ENCODE measurements around the gene PIEZO2.

The PIEZO2 gene

GRCh38 chr18:11077548-11078187, 71.7 kb downstream of the PIEZO2 start:
- TF ChIP-seq CTCF (conservative IDR thresholded peaks at IDR 0.05; ENCODE audit: low read length) = no peak
- no peak for TF ChIP-seq EZH2phosphoT487 (IDR thresholded peaks at IDR 0.05; ENCODE audit: borderline replicate concordance)
- H3K27me3 ChIP-seq (ENCODE audit: insufficient read depth, low read length, poor library complexity, severe bottlenecking) = no peaks in the 10 kb centered on the region
- H3K4me3 ChIP-seq (ENCODE audit: low read length, poor library complexity, severe bottlenecking) = no peak overlapping the region
- H3K9me2 ChIP-seq (replicated peaks; ENCODE audit: low read depth, low read length) = no peaks in the 10 kb centered on the region
- H2AFZ ChIP-seq (ENCODE audit: low read length) = no peak overlapping the region
- no peak overlapping the region for H3K4me2 ChIP-seq (ENCODE audit: low read depth, low read length, poor library complexity, severe bottlenecking)
- H3K9ac ChIP-seq (ENCODE audit: low read depth, low read length, poor library complexity, severe bottlenecking) = no peak overlapping the region
- no peaks in the 10 kb centered on the region for H4K20me1 ChIP-seq (ENCODE audit: insufficient read depth, low read length, poor library complexity, severe bottlenecking)
- H3K4me1 ChIP-seq (ENCODE audit: insufficient read depth, low read length, poor library complexity, severe bottlenecking) = no peaks in the 10 kb centered on the region
- H3F3A ChIP-seq (ENCODE audit: low read depth) = no peaks in the 10 kb centered on the region
- H3K36me3 ChIP-seq (ENCODE audit: insufficient read depth, low read length) = no peaks in the 10 kb centered on the region
- no peaks in the 10 kb centered on the region for H3K79me2 ChIP-seq (ENCODE audit: insufficient read depth, low read length)
- H3K9me3 ChIP-seq (ENCODE audit: insufficient read depth, low read depth, low read length) = no peaks in the 10 kb centered on the region

DNA sequence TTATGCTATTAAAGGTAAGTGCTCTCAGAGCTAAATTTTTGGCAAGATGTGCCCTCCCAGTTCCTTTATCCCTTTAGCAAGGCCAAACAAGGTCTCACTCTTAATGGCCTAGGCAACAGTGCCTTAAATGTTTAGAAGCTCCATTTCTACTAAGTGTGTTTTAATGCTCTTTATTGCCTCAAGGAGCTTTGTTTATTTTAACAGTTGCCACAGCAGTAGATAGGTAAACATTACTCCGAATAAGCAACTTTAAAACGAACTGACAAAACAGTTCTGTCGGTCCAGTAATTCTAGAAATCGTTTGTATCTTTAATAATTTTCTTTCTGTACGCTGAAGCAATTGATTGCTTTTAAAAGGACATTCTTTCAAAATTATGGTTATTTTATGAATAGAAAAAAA, 74.5 kb downstream of the PIEZO2 start:
- no peak overlapping the region for H3K4me3 ChIP-seq (ENCODE audit: low read length, poor library complexity, severe bottlenecking)
- no peaks in the 10 kb centered on the region for H3K4me1 ChIP-seq (ENCODE audit: insufficient read depth, low read length, poor library complexity, severe bottlenecking)
- H3K27me3 ChIP-seq (ENCODE audit: insufficient read depth, low read length, poor library complexity, severe bottlenecking) = no peaks in the 10 kb centered on the region
- no peaks in the 10 kb centered on the region for H3K9me3 ChIP-seq (ENCODE audit: insufficient read depth, low read depth, low read length)
- H3F3A ChIP-seq (ENCODE audit: low read depth) = no peaks in the 10 kb centered on the region
- H3K9ac ChIP-seq (ENCODE audit: low read depth, low read length, poor library complexity, severe bottlenecking) = no peak overlapping the region
- TF ChIP-seq EZH2phosphoT487 (IDR thresholded peaks at IDR 0.05; ENCODE audit: borderline replicate concordance) (no peak), CTCF (conservative IDR thresholded peaks at IDR 0.05; ENCODE audit: low read length) (no peak)
- H3K9me2 ChIP-seq (replicated peaks; ENCODE audit: low read depth, low read length) = no peaks in the 10 kb centered on the region
- H3K4me2 ChIP-seq (ENCODE audit: low read depth, low read length, poor library complexity, severe bottlenecking) = no peak overlapping the region
- no peaks in the 10 kb centered on the region for H3K79me2 ChIP-seq (ENCODE audit: insufficient read depth, low read length)
- H4K20me1 ChIP-seq (ENCODE audit: insufficient read depth, low read length, poor library complexity, severe bottlenecking) = no peaks in the 10 kb centered on the region
- no peak overlapping the region for H2AFZ ChIP-seq (ENCODE audit: low read length)
- H3K36me3 ChIP-seq (ENCODE audit: insufficient read depth, low read length) = no peaks in the 10 kb centered on the region

- Histone ChIP-seq H3K4me2 (ENCODE audit: low read depth, low read length, poor library complexity, severe bottlenecking) (no peak overlapping the region), H3K9me3 (ENCODE audit: insufficient read depth, low read depth, low read length) (no peaks in the 10 kb centered on the region), H3K9ac (ENCODE audit: low read depth, low read length, poor library complexity, severe bottlenecking) (no peak overlapping the region), H2AFZ (ENCODE audit: low read length) (no peak overlapping the region), H3F3A (ENCODE audit: low read depth) (no peaks in the 10 kb centered on the region), H3K9me2 (replicated peaks; ENCODE audit: low read depth, low read length) (no peaks in the 10 kb centered on the region), H3K36me3 (ENCODE audit: insufficient read depth, low read length) (no peaks in the 10 kb centered on the region), H4K20me1 (ENCODE audit: insufficient read depth, low read length, poor library complexity, severe bottlenecking) (no peaks in the 10 kb centered on the region), H3K79me2 (ENCODE audit: insufficient read depth, low read length) (no peaks in the 10 kb centered on the region), H3K27me3 (ENCODE audit: insufficient read depth, low read length, poor library complexity, severe bottlenecking) (no peaks in the 10 kb centered on the region), H3K4me3 (ENCODE audit: low read length, poor library complexity, severe bottlenecking) (no peak overlapping the region), H3K4me1 (ENCODE audit: insufficient read depth, low read length, poor library complexity, severe bottlenecking) (no peaks in the 10 kb centered on the region)
- no peak for TF ChIP-seq EZH2phosphoT487 (IDR thresholded peaks at IDR 0.05; ENCODE audit: borderline replicate concordance)
- no peak for TF ChIP-seq CTCF (conservative IDR thresholded peaks at IDR 0.05; ENCODE audit: low read length)
Measured at GRCh38 chr18:11073971-11074370, 75.4 kb downstream of the PIEZO2 start.
